GM18520 (cell line): ENCODE results near the gene NID1.
"Not testable (repeated sequence)": the region's sequence is repeated elsewhere in the genome, so short reads cannot be mapped to it uniquely, and the experiment has no call there.

Experiments
- ATAC-seq: cut with Tn5 transposase; IDR thresholded peaks from one replicate; pipeline ENCODE4 v1.9.1; 2021; ENCODE audit not compliant: unreplicated experiment

Gene NID1

GRCh38 chr1:236000781-236001180 is 64.1 kb downstream of the NID1 start:
- ATAC-seq: no peak

- ATAC-seq: peak; percentile 77
Observed at GRCh38 chr1:235999259-235999925, 65.5 kb downstream of the NID1 start.

GRCh38 chr1:235998812-235999211 is 66.1 kb downstream of the NID1 start:
- peak; percentile 21 for ATAC-seq

- no peak for ATAC-seq
Observed at GRCh38 chr1:235997931-235998330, 67.0 kb downstream of the NID1 start.

- ATAC-seq: no peak
Observed at GRCh38 chr1:235997049-235997448, 67.8 kb downstream of the NID1 start.

GRCh38 chr1:235996048-235996785 is 68.7 kb downstream of the NID1 start:
- no peak for ATAC-seq

- ATAC-seq: no peak
Observed at GRCh38 chr1:235995511-235995910, 69.4 kb downstream of the NID1 start.

GRCh38 chr1:235993652-235994051 is 71.2 kb downstream of the NID1 start:
- ATAC-seq: no peak

- no peak for ATAC-seq
Observed at GRCh38 chr1:235992868-235993267, 72.0 kb downstream of the NID1 start.

GRCh38 chr1:235992346-235992745 is 72.5 kb downstream of the NID1 start:
- no peak for ATAC-seq

GRCh38 chr1:235990330-235990795 is 74.5 kb downstream of the NID1 start:
- ATAC-seq: no peak

- no peak for ATAC-seq
Observed at GRCh38 chr1:235989105-235989504, 75.8 kb downstream of the NID1 start.

GRCh38 chr1:235986869-235987268 is 78.0 kb downstream of the NID1 start:
- no peak for ATAC-seq

- no peak for ATAC-seq
Observed at GRCh38 chr1:235984041-235984825, 80.7 kb downstream of the NID1 start.

GRCh38 chr1:235980976-235981375 is 83.9 kb downstream of the NID1 start:
- no peak for ATAC-seq

- no peak for ATAC-seq
Observed at GRCh38 chr1:235979716-235980333, 85.1 kb downstream of the NID1 start.

GRCh38 chr1:235979176-235979575 is 85.7 kb downstream of the NID1 start:
- no peak for ATAC-seq

GRCh38 chr1:235976490-235976889 is 88.4 kb downstream of the NID1 start:
- no peak for ATAC-seq

GRCh38 chr1:235974616-235975015 is 90.3 kb downstream of the NID1 start:
- no peak for ATAC-seq

- ATAC-seq: not testable (repeated sequence)
Observed at GRCh38 chr1:235972691-235973090, 92.2 kb downstream of the NID1 start.

- ATAC-seq: no peak
Observed at GRCh38 chr1:235972311-235972689, 92.6 kb downstream of the NID1 start.
